IPS-11a (cell line): ENCODE results near the gene CPNE4.

Experiments used
- H3K4me3 ChIP-seq: one replicate; pipeline ENCODE4 v1.5.1; 2013; ENCODE audit warnings: low read depth, low read length, control low read depth

The CPNE4 gene

DNA sequence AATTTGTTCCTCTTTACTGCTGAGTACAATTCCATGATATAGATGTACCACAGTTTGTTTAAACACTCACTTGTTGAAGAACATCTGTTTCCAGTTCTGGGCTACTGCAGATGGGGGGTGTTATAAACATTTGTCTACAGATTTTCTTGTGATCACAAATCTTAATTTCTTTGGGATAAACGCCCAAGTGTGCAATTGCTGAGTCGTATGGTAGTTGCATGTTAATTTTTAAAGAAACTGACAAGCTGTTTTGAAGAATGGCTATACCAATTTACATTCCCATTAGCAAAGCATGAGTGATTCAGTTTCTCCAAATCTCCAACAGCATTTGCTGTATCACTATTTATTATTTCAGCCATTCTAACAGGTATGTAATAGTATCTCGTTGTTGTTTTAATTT, 290.0 kb downstream of the CPNE4 start:
- no peak overlapping the region for H3K4me3 ChIP-seq

DNA sequence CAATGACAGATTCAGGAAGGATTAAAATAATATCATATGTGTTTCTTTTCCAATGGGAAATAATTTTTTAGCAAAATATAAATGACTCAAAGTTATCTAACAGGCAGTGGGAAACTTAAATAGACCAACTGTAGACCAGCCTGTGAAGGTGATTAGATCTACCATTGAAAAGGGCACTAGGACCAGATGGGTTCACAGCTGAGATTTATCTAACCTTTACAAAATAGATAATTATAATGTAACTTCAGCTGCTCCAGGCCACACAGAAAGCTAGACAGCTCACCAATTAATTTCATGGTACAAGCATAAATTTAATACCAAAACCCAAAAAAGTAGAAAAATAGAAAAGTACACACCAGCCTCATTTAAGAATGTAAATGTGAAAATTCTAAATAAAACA, 291.7 kb downstream of the CPNE4 start:
- no peak overlapping the region for H3K4me3 ChIP-seq

DNA sequence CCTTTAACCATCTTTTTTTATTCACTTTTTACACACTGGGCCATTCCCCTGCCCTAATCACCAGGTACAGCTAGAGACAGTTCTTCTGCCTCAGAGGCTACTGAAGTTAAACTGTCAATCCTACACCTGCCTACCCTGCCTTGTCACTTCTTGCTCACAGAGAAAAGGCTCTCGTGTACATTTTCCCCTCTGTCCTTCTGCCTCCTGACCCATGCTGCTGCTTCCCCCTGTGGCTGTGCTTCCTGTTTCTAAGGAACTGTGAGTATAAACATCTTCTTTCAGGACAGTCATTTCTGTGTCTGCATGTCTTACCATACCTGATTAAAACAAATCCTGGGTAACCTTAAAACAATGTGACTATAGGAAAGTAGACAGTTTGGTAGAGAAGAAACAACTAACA, 295.6 kb downstream of the CPNE4 start:
- H3K4me3 ChIP-seq, result no peak overlapping the region

DNA sequence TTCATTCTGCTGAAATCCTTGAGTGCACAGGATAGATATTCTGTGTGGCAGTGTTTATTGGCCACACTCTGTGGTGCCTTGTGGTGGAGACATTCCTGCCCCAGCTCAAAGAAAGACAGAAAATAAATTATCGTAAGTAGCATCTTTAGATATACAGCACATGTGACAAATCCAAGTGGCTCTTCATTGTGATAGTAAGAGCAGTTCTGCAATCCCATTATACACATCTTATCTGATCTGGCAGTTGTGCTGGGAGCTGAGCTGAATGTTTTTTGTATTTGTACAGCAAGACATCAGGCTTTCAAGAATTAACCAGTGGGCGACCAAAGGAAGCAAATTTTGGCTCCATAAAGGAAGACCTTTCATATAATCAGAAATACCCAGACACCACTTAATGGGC, 296.7 kb downstream of the CPNE4 start:
- H3K4me3 ChIP-seq, result no peak overlapping the region

DNA sequence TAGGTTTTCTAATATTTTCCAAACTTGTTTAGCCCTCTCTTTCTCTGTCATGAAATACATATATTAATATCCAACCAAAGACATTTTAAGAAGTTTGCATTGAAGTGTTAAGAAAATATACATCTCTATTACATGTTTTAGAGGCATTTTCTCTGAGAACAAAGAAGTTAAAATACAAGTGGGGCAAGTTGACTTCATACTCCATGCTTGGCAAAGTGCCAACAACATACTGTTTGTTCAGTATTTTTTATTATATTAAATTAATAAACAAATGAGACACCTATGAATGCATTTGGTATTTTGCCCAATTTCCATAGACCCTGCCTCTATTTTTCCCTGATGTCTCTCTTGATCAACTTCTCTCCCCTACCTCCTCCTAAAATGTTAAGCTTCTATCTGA, 299.3 kb downstream of the CPNE4 start:
- no peak overlapping the region for H3K4me3 ChIP-seq

DNA sequence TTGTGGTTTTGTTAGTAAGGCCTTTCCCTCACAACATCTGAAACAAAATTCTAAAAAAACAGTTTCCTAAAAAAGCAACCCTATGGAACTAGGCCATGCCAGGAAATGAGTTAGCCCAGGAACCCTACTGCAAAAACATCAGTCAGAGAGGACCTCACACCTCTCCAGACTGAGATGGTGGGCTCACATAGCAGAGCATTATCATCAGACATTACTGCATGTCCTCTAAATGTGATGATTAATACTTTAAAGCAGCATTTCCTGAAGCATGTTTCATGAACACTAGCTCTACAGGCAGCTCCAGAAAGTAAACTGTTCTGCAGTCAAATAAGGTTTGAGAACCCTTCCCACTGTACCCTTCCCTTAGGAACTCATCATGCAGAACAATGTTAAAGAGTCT, 299.7 kb downstream of the CPNE4 start:
- H3K4me3 ChIP-seq, result no peak overlapping the region

DNA sequence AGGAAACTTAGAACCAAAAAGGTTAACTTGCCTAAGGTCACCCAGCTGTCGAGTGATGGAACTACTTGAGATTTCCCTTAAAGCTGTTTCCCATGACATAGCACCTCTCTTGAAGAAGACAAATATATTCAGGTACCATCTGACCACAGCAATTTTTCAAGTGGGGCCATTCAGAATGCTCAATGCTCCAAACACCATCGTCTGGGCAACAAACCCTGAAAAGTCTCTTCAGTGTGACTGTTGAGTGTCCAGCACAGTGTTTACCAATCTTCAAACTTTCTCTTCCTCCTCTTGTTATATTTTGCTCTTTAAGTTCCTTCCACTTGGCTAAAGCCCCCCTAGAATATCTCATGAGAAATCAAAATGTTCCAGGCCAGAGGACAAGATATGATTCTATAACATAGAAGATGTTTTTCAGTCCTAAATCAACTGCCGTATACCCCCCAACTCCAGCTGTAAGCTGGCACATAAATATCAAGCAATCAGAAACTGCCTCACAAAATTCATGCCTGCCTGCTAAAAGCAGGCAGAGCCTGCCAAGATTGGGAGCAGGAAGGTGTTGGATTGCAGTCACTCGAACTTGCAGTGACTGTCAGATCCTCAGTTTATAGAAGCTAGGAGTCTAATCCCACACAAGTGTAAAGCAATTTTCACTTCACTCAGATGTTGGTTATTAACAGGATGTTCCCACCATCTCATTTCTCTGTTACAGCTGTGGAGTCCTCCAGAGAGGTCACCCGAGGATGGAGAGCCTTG, 301.6 kb downstream of the CPNE4 start:
- H3K4me3 ChIP-seq, result no peak overlapping the region

DNA sequence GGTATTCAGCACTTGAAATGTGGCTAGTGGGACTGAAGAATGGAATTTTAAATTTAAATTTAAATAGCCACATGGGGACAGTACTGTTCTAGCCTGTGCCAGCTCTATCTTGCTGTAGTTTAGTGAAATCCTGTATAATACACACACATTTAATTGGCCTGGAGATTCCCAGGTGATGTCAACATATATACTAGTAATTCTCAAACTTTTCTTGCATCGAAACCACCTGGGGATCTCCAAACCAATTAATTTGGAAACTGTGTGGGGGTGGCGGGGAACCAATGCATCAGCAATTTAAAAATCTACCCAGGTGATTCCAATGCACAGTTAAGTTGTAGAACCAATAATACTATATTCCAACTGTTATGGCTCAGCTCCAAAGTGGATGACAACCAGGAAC, 303.1 kb downstream of the CPNE4 start:
- H3K4me3 ChIP-seq, result no peak overlapping the region

DNA sequence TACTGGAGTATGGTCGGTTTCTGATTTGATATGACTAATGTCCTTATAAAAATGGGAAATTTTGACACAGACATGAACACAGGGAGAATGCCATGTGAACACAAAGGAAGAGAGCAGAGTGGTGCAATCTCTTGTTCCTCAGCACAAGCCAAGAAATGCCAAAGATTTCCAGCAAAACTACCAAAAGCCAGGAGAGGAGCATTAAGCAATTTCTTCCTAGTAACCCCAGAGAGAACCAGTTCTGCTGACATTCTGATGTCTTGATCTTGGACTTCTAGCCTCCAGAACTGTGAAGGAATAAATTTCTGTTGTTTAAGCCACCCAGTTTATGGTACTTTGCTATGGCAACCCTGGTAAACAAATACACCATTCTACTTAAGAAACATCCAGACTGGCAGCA, 304.2 kb downstream of the CPNE4 start:
- H3K4me3 ChIP-seq, result no peak overlapping the region

DNA sequence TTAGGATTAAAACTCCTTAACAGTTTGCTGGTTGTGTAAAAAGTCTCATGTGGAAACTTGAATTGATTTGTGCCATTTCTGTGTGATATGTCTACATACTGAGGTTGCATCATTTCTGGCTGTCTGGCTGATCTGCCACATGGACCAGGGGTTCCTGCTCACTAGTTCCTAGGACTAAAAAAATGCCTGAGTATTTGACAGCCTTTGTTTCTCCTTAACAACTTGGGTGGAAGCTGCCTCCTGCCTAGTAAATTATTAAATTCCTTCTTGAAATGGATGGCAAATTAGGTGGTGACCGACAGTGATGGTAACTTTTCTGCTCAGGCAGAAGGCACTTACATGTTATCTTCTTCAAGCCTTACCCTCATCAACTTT, 305.2 kb downstream of the CPNE4 start:
- no peak overlapping the region for H3K4me3 ChIP-seq

DNA sequence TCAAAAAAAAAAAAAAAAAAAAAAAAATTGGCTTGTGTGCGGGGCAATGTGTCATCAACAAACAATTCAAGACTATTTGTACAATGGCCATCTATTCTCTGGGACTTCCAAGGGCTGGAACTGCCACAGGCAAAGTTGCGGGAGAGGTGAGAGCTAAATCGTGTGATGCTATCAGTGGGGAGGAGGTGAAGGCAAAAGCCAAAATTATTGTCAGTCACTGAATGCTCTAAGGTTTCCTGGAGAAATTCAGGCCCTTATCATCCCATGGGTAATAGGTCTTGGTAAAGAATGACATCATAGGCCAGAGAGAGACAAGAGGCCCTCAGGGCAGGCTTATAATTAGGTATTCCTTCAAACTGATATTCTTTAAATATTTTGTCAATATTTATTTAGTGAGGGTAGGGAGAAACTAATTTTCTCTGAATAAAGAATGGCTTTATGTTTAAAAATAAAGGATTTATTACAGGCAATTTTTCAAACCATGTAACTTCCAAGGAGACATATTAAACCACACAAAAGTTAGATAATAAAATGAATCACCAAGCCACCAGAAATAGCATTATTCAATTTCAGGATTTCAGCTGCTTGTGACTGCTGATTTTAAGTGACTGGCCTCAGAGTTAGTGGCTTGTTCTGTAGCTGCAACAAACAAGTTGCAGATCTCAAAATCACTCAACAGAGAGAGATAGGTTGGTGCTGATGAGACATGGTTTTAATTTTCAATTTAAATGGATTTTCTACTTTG, 305.7 kb downstream of the CPNE4 start:
- no peak overlapping the region for H3K4me3 ChIP-seq

DNA sequence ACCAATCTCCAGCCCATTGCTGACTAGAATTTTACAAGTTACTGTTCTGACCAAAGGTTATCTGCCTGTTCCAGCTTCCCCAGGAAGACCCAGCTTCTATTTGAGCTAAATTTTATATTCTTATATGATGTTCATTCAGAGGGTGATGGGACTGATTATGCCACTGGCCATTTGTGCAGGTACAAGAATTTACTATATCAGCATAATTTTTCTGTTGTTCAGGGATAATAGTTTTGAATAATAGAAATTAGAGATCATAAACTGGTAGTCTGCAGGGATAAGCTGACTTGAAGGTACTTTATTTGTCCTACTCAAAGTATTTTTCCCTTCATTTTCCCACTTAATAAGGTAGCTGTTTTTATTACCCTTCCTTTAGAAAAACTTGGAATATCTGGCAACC, 309.4 kb downstream of the CPNE4 start:
- H3K4me3 ChIP-seq, result no peak overlapping the region

DNA sequence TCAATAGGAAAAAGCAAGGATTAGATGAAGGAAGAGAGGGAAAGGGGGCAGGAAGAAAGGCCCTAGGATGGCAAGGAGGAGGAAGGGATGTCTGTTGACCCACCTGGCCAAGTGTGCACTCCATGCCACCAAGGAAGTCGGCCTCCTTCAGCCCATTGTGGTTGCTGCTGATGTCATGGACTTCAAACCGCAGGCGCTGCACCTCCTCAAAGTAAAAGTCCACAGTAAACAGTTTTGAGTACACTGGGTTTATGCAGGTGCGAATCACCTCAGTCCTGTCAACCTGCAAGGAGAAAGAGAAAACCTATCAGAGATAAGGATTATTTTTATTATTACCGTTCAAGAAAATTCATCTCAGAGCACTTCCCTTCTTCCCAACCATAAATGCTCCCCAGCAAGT, 311.5 kb downstream of the CPNE4 start:
- H3K4me3 ChIP-seq, result no peak overlapping the region

DNA sequence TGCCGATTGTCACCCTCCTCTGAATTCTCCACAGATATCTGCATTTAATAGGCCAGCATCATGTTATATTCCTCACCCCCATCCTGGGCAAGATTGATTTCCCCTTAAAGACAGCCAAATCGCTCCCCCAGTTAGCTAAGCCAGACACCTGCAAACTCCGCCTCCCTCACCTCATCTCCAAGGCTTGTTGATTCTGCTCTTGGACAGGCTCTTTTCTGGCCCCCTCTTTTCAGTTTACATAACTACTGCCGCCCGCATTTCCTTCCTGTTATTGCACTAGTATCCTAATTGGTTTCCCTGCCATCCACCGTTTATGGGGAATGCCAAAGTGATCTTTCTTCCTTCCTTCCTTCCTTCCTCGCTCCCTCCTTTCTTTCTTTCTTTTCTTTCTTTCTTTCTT, 317.3 kb downstream of the CPNE4 start:
- no peak overlapping the region for H3K4me3 ChIP-seq

DNA sequence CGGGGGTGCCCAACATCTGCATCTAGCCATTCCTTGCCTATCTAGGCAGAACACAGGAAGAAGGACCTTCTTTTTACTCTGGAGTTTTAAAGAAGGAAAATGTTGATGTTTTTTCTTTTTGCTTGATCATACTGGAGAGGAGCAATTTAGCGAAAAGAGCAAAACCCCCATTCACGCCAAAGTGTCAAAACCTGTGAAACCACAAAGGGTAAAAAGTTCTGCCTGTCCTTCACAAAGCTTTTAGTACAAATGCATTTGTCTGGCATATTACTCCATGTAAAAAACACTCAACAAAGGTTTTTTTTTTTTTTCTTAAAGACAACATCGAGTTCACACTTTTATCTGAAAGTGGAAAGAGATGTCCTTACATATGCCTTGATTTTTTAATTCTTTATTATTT, 317.9 kb downstream of the CPNE4 start:
- no peak overlapping the region for H3K4me3 ChIP-seq

DNA sequence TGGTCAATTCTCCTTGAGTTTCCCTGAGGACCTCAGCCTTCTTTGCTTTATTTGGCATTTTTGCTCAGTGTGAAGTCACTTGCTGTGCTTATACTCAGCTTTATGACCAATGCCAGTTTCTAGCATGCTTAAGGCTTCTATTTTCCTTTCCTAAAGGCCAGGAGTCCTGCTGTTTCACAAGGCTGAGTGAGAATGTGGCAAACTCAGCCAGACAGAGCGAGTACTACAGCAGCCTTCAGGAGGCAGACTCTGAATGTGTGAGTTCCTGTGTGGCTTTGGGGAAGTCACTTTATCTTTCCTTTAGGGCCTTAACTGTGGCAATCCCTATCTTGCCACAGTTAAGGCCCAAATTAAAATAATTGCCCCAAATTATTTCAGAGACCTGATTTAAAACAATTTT, 318.8 kb downstream of the CPNE4 start:
- H3K4me3 ChIP-seq, result no peak overlapping the region

DNA sequence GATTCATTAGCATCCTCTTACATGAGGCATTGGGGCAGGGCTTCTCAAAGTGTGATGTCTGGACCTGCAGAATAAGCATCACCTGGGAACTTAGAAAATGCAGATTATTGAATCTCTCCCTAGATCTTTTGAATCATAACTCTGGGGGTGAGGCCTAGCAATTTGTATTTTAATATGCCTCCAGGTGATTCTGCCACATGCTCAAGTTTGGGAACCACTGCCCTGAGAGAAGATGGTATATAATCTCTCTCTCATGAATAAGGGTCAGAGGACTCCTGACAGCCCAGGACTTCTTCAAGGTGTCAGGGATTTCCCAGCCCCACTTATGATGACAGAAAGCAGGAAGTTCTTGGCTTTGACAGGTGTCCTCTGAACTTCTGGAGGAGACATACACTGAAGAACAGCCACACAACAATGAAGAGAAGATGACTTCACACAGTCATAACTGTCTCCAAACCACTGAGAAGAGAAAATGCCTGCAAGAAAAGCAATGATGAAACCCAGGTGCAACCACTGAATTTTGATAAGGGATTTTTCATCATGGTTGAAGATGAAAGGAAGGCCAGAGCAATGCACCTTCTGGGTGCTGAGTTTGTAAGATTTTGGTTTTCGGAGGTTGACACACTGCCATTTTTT, 320.1 kb downstream of the CPNE4 start:
- no peak overlapping the region for H3K4me3 ChIP-seq

DNA sequence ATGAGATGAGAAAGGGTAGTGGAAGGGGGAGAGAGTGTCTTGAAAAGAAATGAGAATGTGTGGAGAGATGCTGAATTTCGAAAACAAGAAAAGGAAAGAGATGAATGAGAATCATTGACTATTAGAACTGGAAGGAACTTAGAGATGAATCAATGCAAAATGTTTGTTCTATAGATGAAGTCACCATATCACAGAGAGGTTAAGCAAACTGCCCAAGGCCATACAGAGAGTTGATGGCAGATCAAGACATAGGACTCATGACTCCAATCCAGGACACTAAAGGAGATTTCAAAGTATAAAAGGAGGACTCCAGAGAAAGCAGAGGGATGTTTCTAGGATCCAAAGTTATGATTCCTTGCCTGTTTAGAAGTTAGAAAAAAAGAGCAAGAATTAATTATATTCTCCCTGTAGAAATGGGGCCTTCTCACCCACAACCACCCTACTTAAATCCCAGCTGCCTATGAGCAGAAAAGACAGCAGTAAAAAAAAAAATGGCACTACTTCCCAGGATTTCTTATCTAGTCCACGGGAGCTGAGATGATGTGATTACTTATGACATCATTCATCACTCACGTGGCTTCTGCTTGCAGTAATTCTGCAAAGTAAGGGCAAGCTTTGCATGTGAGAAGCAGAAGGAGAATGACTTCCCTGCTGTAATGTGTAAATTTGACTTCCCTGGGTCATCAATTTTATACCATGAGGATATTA, 321.2 kb downstream of the CPNE4 start:
- H3K4me3 ChIP-seq, result no peak overlapping the region

DNA sequence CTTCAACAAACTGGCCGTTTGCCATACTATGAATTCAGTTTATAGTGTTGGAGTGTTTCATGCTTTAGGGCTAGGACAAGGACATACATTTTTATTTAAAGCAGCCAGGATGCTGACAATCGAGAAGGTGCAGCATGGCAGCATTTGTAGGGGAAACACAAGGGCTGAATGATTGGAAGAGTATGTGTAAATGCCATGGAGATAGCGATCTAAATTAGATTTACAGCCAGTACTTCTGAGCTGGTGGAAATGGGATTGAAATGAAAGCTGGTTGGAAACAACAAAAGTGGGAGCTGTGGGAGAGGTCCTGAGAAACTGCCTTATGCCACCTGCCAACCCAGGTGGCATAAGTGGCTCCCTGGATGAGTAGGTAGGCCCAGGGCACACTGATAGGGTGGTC, 322.2 kb downstream of the CPNE4 start:
- no peak overlapping the region for H3K4me3 ChIP-seq

DNA sequence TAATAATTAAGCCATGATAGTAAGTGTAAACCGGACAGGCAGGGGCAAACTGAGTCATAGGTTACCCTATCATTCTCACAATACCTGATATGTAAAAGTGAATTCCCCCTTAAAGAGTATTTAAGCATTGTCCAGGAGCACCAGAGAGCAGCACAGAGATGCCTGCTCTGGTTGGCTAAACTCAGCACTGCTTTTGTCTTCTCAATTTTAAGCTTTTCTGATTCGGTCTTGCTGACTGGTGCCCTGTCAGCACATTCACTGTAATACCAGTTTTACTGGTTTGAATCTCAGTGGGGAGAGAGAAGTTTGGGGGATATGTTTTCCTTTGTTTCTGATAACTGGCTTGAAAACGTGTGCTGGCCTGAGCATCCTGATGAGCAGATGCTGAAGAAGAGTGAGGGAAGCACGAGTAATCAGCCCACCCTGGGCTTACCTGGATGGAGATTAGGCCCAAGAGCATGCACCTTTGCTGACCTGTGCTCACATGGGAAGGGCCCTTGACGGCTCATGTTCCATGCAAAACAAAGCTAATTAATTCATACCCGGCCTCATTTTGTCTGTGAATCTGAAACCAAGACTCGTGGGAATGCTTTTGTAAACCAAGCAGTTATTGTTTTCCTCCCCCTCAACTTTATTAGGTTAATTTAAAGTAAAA, 323.6 kb downstream of the CPNE4 start:
- H3K4me3 ChIP-seq, result no peak overlapping the region

DNA sequence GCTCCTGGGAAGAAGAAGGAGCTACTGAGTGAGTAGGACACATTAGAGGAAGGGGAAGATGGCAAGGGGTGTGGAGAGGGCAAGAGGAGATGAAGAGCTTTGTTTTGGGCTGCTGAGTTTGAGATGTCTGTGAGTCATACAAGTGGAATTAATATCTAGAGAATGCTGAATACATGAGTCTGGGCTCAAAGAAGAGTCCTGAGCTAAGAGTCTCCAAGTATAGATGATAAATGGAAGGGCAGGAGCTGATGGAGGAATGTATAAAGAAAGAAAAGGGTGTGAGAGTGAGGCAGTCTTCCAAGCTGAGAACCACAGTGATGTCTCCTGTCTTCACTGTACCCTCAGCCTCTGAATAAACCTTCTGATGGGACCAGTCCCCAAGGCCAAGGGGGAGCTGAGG, 326.6 kb downstream of the CPNE4 start:
- H3K4me3 ChIP-seq, result no peak overlapping the region
